SK-N-SH (cell line): ENCODE data around the gene TRPM3.

Experiments used
- CTCF ChIP-seq: fragments of 200-600 bp; sonication (generic); IDR thresholded peaks from 2 replicates; pipeline ENCODE4 v1.6.1; 2017; ENCODE audit warnings: antibody characterized with exemption, mild to moderate bottlenecking, moderate library complexity
- EP300 ChIP-seq, 2 experiments: IDR thresholded peaks; 2 replicates each; pipeline versions ENCODE4 v1.4.0 to v1.6.1; 2012; ENCODE audit warnings: borderline replicate concordance in 1 of 2, low read depth in 1 of 2, low read length in 1 of 2
- MAX ChIP-seq: IDR thresholded peaks from 2 replicates; pipeline ENCODE4 v1.4.0; 2012; ENCODE audit warnings: low read depth
- MXI1 ChIP-seq: IDR thresholded peaks from 2 replicates; pipeline ENCODE4 v1.6.1; 2012; ENCODE audit warnings: mild to moderate bottlenecking, low read depth, low read length, improper control_type of control experiment
- POLR2AphosphoS5 ChIP-seq: IDR thresholded peaks from 2 replicates; pipeline ENCODE4 v1.6.1; 2012; ENCODE audit warnings: low read depth, low read length
- TAF1 ChIP-seq: IDR thresholded peaks from 2 replicates; pipeline ENCODE4 v1.6.1; 2012; ENCODE audit warnings: low read depth, mild to moderate bottlenecking, low read length, moderate library complexity, borderline replicate concordance
- USF1 ChIP-seq: IDR thresholded peaks from 2 replicates; pipeline ENCODE4 v1.4.0; 2012; ENCODE audit warnings: low read depth, borderline replicate concordance

GRCh38 chr9:70901746-70902145, 219.7 kb downstream of the TRPM3 start:
- TF ChIP-seq USF1, result no peak
- no peak for TF ChIP-seq MAX
- TF ChIP-seq CTCF, result no peak
- TF ChIP-seq POLR2AphosphoS5, result no peak
- TF ChIP-seq EP300 (IDR thresholded peaks at IDR 0.05; ENCODE audit: borderline replicate concordance in 1 of 2, low read depth in 1 of 2, low read length in 1 of 2), result no peak
- TF ChIP-seq TAF1, result no peak
- no peak for TF ChIP-seq MXI1
